Brain microvascular endothelial cell (primary cell): Measurements from ENCODE around the gene SPDL1.

ENCODE experiments used
- DNase-seq: peaks from one replicate; pipeline ENCODE4 v3.0.0-alpha.2; 2020
- H3K27ac ChIP-seq: fragments of 250-450 bp; sonication (Bioruptor Pico); 2 replicates; pipeline ENCODE4 v1.5.1; 2020; ENCODE audit warnings: mild to moderate bottlenecking, moderate library complexity
- H3K27me3 ChIP-seq: fragments of 250-450 bp; sonication (Bioruptor Pico); replicated peaks from 2 replicates; pipeline ENCODE4 v1.5.1; 2020; ENCODE audit warnings: mild to moderate bottlenecking
- H3K36me3 ChIP-seq: fragments of 250-450 bp; sonication (Bioruptor Pico); replicated peaks from 2 replicates; pipeline ENCODE4 v1.5.1; 2020; ENCODE audit warnings: mild to moderate bottlenecking
- H3K4me3 ChIP-seq: 2 replicates; pipeline ENCODE4 v1.5.1; 2011; ENCODE audit warnings: low read depth, mild to moderate bottlenecking, control low read depth, low read length, moderate library complexity
- CTCF ChIP-seq: IDR thresholded peaks from 2 replicates; pipeline ENCODE4 v1.5.1; 2011; ENCODE audit warnings: low read depth, mild to moderate bottlenecking, moderate library complexity, low read length, control low read depth, inconsistent platforms; ENCODE audit errors: missing control alignments
- in situ Hi-C: cut with HindIII; loops from 2 replicates; pipeline ENCODE4 v1.10.0; 2017; ENCODE audit warnings: low sequenced_read_pairs, low pct_ligation_motif_present

SPDL1 gene

GRCh38 chr5:169549453-169550100 is 34.0 kb upstream of the SPDL1 start:
- Histone ChIP-seq H3K27me3 (no peaks in the 10 kb centered on the region), H3K27ac (no peak overlapping the region), H3K4me3 (no peak overlapping the region), H3K36me3 (no peaks in the 10 kb centered on the region)
- no peak for DNase-seq
- in situ Hi-C loops = no loop called here
- TF ChIP-seq CTCF = no peak

- Histone ChIP-seq H3K4me3 (no peak overlapping the region), H3K27ac (no peak overlapping the region), H3K27me3 (no peaks in the 10 kb centered on the region), H3K36me3 (no peaks in the 10 kb centered on the region)
- in situ Hi-C loops = no loop called here
- DNase-seq = no peak
- no peak for TF ChIP-seq CTCF
Observed at GRCh38 chr5:169550227-169550626, 33.3 kb upstream of the SPDL1 start.

GRCh38 chr5:169551146-169551545 is 32.4 kb upstream of the SPDL1 start:
- no peak overlapping the region for H3K4me3 ChIP-seq
- in situ Hi-C loops = no loop called here
- TF ChIP-seq CTCF = no peak
- H3K27ac ChIP-seq = no peak overlapping the region
- H3K27me3 ChIP-seq = no peaks in the 10 kb centered on the region
- H3K36me3 ChIP-seq = no peaks in the 10 kb centered on the region
- DNase-seq = no peak

GRCh38 chr5:169551696-169552095 is 31.9 kb upstream of the SPDL1 start:
- no peak for TF ChIP-seq CTCF
- Histone ChIP-seq H3K4me3 (no peak overlapping the region), H3K27me3 (no peaks in the 10 kb centered on the region), H3K27ac (no peak overlapping the region), H3K36me3 (no peaks in the 10 kb centered on the region)
- in situ Hi-C loops = no loop called here
- no peak for DNase-seq

- no peaks in the 10 kb centered on the region for H3K36me3 ChIP-seq
- H3K27ac ChIP-seq = no peak overlapping the region
- no peaks in the 10 kb centered on the region for H3K27me3 ChIP-seq
- in situ Hi-C loops = no loop called here
- H3K4me3 ChIP-seq = no peak overlapping the region
- no peak for TF ChIP-seq CTCF
- DNase-seq = no peak
Observed at GRCh38 chr5:169554251-169554650, 29.3 kb upstream of the SPDL1 start.

GRCh38 chr5:169557838-169558237 is 25.7 kb upstream of the SPDL1 start:
- Histone ChIP-seq H3K27me3 (no peaks in the 10 kb centered on the region), H3K27ac (no peak overlapping the region), H3K36me3 (no peaks in the 10 kb centered on the region), H3K4me3 (no peak overlapping the region)
- in situ Hi-C loops = no loop called here
- TF ChIP-seq CTCF = no peak
- no peak for DNase-seq
